Measurements from ENCODE around the gene FOXO6.

Gene FOXO6

DNA sequence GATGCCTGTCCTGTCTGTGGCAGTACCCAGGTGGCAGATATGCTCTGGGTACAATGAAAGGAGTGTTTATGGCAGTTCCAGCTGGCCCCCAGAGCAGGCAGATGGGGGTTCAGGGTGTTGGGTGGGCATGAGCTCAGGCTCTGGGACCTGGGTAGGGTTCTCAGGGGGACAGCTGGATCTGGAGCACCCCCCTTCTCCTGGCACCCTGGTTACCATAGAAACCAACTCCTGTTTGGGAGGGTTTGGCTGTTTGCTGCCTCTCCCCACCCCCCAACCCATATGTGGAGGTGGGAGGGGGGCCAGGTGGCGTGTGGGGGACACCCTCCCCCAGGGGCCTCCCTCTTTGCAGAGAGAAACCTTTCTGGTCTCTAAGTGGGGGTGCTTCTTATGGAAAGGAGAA, 7.1 kb downstream of the FOXO6 start:
- DNase-seq: no peak

DNA sequence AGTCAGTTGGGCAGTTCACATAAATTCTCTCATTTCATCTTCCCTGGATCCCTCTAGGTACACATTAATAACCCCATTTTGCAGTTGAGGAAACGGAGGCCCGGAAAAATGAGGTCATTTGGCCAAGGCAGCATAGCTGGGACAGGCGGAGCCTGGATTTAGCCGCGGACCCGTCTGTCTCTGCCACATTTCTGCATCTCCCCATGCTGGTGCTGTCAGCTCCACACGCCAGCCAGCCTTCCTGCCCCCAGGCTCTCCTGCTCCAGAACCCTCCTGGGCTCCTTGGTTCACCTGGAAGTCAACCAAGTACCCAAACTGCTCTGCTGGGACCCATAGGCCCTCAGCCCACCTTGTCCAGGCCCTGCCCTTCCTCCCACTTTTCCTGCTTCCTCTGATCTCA, 7.6 kb downstream of the FOXO6 start:
- no peak for DNase-seq

DNA sequence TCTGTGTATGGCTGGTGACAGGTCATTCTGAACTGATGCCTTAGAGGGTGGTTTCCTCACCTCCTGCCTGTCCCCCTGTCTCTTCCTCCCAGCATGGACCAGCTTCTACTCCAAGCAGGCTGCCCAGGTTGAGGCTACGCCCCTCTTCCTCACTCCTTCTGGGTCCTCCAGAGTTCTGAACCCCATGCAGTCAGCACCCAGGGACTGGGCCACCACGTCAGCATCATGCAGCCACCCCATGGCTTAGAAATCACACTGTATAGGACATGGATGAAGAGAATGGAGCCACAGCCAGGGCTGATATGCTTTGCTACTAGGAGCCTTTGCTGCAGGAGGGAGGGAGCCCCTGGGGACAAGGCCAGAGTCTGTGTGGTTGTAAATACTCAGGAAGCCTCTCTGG, 8.3 kb downstream of the FOXO6 start:
- no peak for DNase-seq

DNA sequence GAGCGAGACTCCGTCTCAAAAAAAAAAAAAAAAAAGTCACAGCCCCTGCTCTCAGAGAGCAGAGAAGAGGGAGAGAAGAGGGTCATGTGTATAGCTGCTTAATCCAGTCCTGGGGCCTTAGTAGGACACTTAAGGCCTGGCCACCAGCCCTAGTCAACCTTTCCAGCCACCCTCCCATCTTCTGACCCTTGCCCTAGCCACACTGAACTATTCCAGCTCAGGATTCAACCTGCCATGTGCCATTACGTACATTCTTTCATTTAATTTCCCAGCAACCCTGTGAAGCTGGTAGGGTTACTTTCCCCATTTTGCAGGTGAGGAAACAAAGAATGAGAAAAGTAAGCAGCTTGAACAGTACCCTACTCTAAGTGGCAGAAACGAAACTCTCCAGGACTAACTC, 9.0 kb downstream of the FOXO6 start:
- no peak for DNase-seq

DNA sequence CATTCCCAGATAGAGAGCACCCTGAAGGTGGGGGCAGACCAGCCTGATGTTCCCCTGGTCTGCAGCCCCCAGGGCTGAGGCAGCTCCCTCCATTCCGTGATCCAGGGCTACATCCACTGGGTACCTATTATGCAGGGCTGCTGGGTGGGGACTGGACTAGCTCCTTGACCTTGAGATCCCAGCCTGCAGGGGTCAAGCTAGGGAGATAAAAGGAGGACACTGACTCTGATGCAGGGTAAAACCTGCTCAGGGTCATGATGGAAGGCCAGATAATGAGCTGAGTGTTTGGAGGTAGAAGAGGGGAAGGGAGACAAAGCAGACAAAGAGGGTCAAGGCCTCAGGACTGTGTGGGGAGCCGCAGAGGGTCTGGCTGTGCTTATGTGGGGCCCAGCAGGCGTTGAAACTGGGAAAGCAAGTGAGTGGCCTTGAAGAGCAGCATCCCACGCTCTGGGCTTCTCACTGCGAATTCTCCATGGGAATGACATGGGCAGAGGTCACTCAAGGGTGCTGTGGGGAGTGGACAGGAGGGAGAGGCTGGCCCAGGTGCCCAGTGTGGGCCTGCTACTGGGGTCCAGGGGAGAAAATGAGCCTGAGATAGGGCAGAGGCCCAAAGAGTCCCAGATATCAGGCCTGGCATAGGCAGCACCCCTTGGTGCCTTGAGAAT, 9.7 kb downstream of the FOXO6 start:
- DNase-seq: no peak

DNA sequence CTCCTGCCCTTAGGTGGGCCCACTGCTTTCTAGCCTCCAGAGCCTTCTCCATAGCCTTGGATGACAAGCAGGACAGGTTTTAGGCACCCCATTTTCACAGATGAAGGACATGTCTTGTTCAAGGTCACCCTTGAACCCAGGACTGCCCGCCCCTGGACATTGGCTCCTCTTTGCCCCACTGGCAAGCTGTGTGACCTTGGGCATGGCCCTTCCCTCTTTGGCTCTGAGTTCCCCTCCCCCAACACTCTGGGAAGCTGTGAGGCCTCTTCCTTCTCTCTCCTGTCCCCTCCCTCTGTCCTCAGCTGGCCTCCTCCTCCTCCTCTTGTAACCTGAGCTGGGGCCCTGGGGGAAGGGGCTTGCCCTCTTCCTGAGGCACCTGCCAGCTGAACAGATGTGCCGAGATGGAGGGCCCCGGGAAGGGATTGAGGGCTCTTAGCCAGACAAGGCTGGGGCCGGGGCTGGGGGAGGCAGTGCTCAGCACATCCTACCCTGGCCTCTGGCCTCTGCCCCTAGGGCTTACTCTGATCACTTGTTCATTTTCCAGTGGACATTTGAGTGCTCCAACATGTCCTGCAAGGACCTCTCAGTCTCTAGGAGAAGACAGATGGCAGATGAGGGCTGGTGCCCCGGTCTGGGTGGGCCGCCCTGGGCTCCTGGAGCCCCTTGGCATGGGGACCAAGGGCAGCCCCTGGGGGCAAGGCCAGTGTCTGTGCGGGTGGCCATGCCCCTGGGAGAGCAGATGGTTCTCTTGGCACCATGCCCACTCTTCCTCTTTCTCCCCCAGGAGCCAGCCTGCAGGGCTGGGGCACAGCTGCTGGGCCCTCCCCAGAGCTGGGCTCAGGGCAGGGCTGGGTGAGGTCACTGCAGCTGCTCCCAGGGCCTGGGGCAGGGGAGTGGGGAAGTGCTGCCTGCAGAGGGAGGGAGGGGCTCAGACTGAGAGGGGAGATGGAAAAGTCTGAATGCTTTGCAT, 10.7 kb downstream of the FOXO6 start:
- DNase-seq: peak; percentile 96

DNA sequence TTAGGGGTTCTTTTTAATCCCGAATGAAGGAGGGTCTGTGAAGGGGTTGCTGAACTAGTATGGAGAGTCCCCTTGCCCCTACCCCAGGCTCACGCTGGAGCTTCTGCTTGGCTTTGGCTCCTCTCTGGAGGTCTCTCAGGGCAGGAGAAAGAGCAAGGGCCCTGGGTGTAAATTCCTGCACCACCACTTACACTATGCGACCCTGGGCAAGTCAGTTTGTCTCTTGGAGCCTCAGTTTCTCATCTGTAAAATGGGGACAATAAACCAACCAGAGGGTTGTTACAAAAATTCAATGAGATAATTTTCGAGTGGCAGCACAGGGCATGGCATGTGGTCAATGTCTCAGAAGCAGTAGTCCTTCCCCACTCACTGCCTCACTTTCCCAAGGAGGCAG, 11.4 kb downstream of the FOXO6 start:
- no peak for DNase-seq

DNA sequence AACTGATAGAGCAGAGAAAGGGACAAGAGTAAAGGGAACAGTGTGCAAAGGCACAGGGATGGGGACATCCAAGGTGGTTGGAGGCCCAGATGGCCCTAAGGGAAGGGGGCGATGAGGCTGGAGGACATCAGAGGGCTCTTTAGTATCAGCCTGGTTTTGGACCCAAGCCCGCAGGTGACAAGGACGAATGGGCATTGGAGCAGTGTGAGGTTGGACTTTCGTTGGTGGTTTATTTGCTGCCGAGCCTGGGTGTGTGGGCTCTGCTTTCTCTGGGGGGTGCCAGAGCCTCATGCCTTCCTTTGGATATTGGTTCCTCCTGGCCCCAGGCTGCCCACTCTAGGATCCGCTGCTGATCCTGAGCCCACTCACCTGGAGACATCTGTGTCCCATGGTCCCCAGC, 12.1 kb downstream of the FOXO6 start:
- DNase-seq: no peak

DNA sequence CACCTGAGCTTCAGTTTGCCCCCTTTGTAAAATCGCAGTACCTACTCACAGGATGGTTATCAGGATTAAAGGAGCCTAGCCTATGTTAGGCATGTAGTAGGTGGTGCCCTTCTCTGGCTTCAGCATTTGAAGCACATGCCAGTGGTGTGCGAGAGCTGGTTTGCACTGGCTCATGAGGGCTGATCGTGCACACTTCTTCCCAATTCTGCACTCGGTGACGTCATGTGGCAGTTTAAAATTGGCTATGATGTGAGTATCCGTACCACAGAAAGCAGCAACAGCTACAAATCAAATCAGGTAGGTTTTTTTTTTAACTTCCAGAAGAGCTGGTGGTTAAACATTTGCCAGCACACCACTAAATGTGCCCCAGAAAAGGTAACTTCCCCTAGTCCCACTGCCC, 13.5 kb downstream of the FOXO6 start:
- no peak for DNase-seq

DNA sequence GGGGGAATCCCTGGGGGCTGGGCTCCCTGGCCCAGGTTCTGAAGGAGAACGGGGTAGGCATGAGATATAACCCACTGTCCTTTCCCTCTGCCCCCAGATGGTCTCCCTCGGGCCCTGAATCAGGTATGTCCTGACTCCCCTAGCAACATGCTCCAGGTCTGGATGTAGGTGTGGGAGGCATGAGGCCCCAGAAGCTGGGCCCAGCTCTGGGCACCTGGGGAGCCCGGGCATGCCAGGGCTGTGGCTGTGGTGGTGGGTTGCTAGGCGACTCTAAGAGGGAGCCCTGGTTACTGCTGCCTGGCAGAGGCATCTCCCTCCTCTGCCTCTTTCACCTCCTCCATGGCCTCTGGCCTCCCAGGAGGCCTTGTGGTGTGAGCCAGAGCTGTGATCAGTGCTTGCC, 16.2 kb downstream of the FOXO6 start:
- DNase-seq: peak; percentile 23

DNA sequence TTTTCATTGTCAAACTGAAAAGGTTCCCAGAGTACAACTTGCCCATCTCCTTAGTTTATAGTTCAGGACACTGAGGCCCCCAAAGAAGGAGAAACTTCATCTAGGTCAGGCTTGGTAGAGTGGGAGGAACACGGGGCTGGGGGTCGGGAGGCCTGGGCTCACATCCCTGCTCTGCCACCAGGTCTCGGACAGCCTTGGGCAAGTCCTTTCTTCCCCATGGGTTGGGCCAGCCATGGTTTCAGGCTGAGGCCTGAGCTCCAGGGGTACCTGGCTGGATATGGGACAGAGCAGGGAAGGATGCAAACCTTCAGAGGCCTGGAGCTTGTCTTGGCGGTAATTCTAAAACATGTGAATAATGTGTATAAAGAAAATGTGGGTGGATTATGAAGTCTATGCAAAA, 17.0 kb downstream of the FOXO6 start:
- DNase-seq: no peak

DNA sequence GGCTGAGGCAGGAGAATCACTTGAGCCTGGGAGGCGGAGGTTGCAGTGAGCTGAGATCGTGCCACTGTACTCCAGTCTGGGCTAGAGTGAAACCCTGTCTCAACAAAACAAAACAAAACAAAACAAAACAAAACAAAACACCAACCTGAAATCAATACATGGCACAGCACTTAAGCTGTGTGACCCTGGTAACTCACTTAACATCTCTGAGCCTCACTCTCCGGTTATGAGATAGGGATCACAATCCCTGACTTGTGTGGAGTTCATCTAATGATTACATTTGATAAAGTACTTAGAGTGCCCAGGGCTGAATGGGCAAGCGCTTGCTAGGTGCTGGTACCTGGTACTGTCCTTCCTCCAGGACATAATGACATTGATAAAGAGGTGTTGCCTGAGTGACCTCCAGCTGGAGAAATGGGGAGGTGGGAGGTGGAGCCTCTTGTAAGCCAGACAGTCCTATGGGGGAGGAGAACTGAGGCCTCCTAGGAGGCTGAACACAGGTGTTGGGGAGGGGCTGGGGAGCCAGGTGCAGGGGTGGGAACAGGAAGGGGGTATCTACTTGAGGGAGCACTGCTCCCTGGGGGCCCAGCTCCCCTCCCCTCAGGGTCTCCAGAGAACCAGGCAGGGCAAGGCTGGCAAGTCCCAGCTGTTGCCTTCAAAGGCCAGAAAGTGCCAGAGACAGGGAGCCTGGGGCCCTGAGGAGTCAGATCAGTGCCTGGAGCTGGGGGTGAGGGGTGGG, 17.9 kb downstream of the FOXO6 start:
- DNase-seq: peak; percentile 56

DNA sequence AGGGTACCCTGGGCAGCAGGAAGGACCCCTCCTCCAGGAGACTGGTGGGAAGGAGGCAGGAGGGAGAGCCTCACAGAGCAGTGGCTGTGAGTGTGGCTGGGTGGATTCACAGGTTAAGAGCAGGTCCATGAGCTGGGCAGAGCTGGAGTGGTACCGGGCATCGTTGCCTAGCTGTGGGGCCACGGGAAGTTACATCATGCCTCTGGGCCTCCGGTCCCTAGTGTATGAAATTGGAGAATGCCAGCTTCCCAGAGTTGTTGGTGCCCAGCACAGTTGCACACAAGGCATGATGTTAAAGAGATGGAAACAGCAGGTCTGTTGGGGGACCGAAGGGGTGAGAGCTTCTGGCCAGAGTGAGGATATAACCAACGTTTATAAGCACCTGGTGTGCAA, 18.5 kb downstream of the FOXO6 start:
- no peak for DNase-seq

DNA sequence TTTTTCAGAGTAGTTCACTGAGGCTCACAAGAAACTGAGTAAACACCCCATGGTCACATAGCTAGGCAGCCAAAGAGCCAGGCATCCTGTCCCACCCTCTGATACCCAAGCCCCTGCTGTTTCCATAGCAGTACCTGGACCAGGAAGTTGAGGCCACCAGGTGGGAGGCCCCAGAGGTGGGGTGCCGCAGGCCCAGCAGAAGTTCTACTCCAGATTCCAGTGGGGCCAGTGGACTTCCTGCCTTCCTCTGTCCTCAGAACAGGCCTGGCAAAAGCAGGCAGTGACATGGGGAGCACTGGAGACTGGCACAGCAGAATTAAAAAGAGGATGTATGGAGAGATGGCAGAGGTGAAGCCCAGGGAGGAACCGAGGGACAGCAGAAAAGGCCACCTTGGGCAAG, 19.0 kb downstream of the FOXO6 start:
- DNase-seq: no peak

DNA sequence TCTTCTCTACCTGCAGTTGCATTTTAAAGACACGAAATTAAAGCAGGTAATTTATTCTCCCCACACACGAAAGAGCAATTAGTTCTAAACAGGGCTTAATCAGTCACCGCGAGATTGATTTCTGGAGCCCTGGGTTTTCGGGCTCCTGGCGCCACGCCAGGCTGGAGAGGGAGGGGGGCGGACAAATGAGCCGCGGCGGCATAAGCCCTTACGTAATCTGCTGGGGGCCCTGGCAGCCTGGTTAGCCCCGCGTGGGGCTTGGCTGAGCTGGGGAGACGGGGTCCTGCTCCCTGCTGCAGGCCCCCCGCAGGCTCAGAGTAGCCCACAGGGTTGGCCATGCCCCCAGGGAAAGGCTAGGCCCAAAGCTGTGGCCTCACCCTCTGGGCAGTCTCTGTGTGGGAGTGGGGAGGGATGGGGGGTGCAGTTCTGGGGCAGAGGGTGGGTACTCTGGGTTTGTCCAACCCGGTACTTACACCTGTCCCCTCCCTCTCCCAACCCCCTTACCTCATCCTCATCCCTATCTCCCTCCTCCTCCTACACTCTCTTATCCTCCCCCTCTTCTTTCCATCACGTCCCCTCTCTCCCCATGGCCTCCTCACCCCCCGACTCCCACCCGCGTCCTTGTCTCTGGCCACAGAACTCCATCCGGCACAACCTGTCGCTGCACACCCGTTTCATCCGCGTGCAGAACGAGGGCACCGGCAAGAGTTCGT, 19.9 kb downstream of the FOXO6 start:
- DNase-seq: peak; percentile 94

DNA sequence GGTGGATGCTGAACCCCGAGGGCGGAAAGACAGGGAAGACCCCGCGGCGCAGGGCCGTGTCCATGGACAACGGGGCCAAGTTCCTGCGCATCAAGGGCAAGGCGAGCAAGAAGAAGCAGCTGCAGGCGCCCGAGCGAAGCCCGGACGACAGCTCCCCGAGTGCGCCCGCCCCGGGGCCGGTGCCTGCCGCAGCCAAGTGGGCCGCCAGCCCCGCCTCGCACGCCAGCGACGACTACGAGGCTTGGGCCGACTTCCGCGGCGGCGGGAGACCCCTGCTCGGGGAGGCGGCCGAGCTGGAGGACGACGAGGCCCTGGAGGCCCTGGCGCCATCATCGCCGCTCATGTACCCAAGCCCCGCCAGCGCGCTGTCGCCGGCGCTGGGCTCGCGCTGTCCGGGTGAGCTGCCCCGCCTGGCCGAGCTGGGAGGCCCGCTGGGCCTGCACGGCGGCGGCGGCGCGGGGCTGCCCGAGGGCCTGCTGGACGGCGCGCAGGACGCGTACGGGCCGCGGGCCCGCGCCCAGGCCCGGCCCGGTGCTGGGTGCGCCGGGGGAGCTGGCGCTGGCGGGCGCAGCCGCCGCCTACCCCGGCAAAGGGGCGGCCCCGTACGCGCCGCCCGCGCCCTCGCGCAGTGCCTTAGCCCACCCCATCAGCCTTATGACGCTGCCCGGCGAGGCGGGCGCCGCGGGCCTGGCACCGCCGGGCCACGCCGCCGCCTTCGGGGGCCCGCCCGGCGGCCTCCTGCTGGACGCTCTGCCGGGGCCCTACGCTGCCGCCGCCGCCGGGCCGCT, 20.7 kb downstream of the FOXO6 start:
- DNase-seq: peak; percentile 67

DNA sequence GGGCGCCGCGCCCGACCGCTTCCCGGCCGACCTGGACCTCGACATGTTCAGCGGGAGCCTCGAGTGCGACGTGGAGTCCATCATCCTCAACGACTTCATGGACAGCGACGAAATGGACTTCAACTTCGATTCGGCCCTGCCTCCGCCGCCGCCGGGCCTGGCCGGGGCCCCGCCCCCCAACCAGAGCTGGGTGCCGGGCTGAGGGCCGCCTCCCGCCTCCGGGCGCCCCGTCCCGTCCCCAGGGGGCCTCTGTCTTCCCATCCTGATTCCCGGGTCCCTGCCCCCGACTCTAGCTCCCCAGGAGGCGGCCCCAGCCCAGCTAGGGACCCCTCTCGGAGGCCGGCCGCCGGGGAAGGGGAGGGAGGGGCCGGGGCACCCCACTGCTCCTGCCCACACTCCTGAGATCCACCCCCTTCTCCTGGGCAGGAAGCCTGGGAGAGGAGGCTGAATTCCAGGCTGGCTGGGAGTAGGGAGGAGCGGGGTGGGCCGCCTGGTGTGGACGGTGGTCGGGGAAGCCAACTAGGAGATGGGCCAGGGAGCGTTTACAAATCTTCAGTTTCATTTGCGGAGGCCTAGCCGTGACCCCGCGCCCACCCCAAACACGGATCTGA, 21.4 kb downstream of the FOXO6 start:
- no peak for DNase-seq

DNA sequence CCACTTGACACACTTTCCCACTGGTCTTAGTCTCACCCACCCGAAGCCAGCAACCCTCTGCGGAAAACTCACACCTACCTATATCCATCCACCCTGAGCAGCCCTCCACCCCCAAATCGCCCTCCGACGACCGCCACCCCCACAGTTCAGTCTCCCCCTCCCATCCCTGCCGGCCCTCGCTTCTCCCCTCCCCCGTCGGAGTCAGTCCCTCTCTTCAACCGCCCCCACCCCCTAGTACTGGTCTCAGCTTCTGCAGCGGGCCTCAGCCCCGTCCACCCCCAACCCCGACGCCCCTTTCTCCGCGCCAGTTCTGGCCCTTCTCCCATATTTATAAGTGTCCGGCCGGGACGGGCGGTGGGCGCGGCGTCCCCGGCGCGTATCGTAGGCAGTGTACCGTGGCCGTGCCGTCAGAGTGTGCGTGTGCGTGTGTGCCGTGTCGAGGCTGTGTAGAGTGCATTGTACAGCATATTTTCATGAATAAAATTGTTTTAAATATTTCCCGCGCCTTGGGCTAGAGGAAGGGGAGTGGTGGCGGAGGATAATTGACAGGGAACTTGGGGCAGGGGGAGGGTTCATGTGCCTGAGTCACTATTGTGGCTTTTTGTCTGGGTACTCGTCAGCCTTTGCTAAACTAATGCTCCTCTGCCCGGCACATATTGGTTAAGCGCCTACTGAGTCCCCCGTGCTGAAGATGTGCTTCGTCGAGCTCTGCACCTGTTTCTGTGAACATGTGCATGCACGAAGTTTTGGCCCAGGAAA, 22.0 kb downstream of the FOXO6 start:
- DNase-seq: no peak

DNA sequence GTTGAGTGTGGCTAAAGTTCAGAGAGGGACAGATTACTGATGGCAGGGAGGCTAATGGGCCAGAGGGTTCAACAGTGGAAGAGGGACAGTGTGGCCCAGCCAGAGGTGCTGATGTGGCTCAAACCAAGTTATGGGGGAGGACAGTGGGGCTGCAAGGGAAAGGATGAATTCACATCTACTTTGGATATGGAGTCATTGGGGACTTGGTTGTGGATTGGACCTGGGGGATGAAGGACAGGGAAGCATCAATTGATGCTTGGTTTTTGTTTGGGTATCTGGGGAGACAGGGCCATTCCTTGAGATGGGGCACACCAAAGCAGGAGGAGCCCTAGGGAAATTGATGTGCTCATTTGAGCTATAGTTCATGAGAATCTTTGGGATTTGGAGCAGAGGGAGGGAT, 23.3 kb downstream of the FOXO6 start:
- no peak for DNase-seq

DNA sequence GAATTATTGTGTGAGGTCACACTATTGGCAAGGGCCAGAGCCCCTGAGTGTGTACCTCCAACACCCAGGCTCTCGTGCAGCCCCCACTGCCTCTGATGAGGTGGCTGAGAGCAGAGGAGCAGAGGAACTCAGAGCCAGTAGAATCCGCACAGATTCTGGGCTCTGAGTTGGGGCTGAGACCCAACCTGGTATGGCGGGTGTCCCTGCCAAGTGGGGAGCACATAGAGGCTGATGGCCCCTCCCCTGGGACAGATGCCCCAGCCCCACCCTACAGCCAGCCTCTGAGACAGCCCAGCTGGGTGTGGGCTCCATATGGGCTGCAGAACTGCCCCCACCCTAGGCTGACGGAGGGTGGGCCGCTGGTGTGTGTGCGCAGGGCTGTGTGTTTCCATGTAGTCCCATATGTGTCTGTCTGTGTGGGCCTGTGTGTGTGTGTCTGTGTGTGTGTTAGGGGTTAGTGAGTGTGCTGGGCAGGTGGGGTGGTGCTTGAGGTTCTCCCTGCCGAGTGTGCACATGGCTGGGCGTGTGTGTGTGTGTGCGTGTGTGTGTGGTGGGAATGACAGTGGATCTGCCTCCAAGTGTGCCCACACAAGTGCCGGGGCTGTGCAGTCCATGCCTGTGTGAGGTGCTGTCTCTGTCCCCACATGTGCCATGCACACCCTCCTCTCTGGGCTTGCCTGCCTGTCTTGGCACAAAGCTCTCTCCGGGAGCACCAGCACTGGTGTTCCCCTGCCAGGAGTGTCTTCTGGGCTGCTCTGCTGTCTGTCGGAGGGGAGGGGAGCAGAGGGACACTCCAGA, 24.4 kb downstream of the FOXO6 start:
- no peak for DNase-seq
